GM12892 (cell line): ENCODE data around the gene CENPA.

ENCODE experiments used
- POLR2A ChIP-seq: IDR thresholded peaks from 2 replicates; pipeline ENCODE4 v1.6.1; 2011; ENCODE audit warnings: low read depth, low read length, control low read depth
- POLR2AphosphoS5 ChIP-seq: IDR thresholded peaks from 2 replicates; pipeline ENCODE4 v1.6.1; 2011; ENCODE audit warnings: low read depth, low read length, control low read depth
- TAF1 ChIP-seq: IDR thresholded peaks from 2 replicates; pipeline ENCODE4 v1.6.1; 2011; ENCODE audit warnings: low read depth, mild to moderate bottlenecking, control low read depth, low read length, borderline replicate concordance

GRCh38 chr2:26757873-26758789 lies 27.7 kb upstream of the CENPA start:
- no peak for TF ChIP-seq POLR2A
- no peak for TF ChIP-seq POLR2AphosphoS5
- no peak for TF ChIP-seq TAF1
